SK-N-SH treated with all-trans-retinoic acid at 6 μM for 48 hours (cell line): Measurements from ENCODE around the gene PBX3.

Source experiments
- ATAC-seq: fragments of 200-7000 bp; cut with Tn5 transposase; 3 replicates; pipeline ENCODE4 v1.9.1; 2020; ENCODE audit warnings: mild to moderate bottlenecking, moderate library complexity
- ARNTL ChIP-seq: fragments of 450-650 bp; formaldehyde crosslinking; IDR thresholded peaks from 2 replicates; pipeline ENCODE4 v1.5.0; 2020; ENCODE audit warnings: low read depth, mild to moderate bottlenecking, moderate library complexity, borderline replicate concordance
- BACH2 ChIP-seq: fragments of 250-450 bp; sonication (Bioruptor Pico); IDR thresholded peaks from 2 replicates; pipeline ENCODE4 v1.9.0; 2021; ENCODE audit warnings: mild to moderate bottlenecking, borderline replicate concordance
- CREB5 ChIP-seq: fragments of 250-450 bp; sonication (Bioruptor Pico); IDR thresholded peaks from 2 replicates; pipeline ENCODE4 v1.5.1; 2020; ENCODE audit warnings: low read depth, mild to moderate bottlenecking, moderate library complexity
- ESRRG ChIP-seq: fragments of 250-450 bp; sonication (Bioruptor Pico); IDR thresholded peaks from 2 replicates; pipeline ENCODE4 v1.6.1; 2021; ENCODE audit warnings: mild to moderate bottlenecking
- GLIS3 ChIP-seq: fragments of 250-450 bp; sonication (Bioruptor Pico); IDR thresholded peaks from 2 replicates; pipeline ENCODE4 v1.5.0; 2020; ENCODE audit warnings: mild to moderate bottlenecking, moderate library complexity
- ISL1 ChIP-seq: fragments of 250-450 bp; sonication (Bioruptor Pico); IDR thresholded peaks from 2 replicates; pipeline ENCODE4 v2.1.2; 2022; ENCODE audit warnings: mild to moderate bottlenecking, moderate library complexity
- PPARA ChIP-seq: fragments of 250-450 bp; sonication (Bioruptor Pico); IDR thresholded peaks from 2 replicates; pipeline ENCODE4 v1.5.0; 2020; ENCODE audit warnings: mild to moderate bottlenecking, borderline replicate concordance
- SNAI2 ChIP-seq: fragments of 250-450 bp; sonication (Bioruptor Pico); IDR thresholded peaks from 2 replicates; pipeline ENCODE4 v1.5.0; 2020; ENCODE audit warnings: mild to moderate bottlenecking, moderate library complexity
- TCF4 ChIP-seq: fragments of 250-450 bp; sonication (Bioruptor Pico); IDR thresholded peaks from 2 replicates; pipeline ENCODE4 v1.8.0; 2021; ENCODE audit warnings: mild to moderate bottlenecking, moderate library complexity, borderline replicate concordance
- TSHZ2 ChIP-seq: fragments of 250-450 bp; sonication (Bioruptor Pico); IDR thresholded peaks from 2 replicates; pipeline ENCODE4 v1.5.0; 2020; ENCODE audit warnings: mild to moderate bottlenecking, moderate library complexity
- ZFP3 ChIP-seq: fragments of 250-450 bp; sonication (Bioruptor Pico); IDR thresholded peaks from 2 replicates; pipeline ENCODE4 v1.5.0; 2020; ENCODE audit warnings: mild to moderate bottlenecking, moderate library complexity
- ZFP30 ChIP-seq: fragments of 450-650 bp; formaldehyde crosslinking; IDR thresholded peaks from 2 replicates; pipeline ENCODE4 v1.5.0; 2022; ENCODE audit warnings: mild to moderate bottlenecking, moderate library complexity
- ZNF565 ChIP-seq: fragments of 450-650 bp; formaldehyde crosslinking; conservative IDR thresholded peaks from 2 replicates; pipeline ENCODE4 v1.5.0; 2020; ENCODE audit warnings: low read depth, mild to moderate bottlenecking, moderate library complexity
- ZNF70 ChIP-seq: fragments of 450-650 bp; formaldehyde crosslinking; IDR thresholded peaks from 2 replicates; pipeline ENCODE4 v1.5.0; 2020; ENCODE audit warnings: mild to moderate bottlenecking, moderate library complexity
- TF ChIP-seq, protein P1 (sequence below): fragments of 250-450 bp; sonication (Bioruptor Pico); IDR thresholded peaks from 2 replicates; pipeline ENCODE4 v1.8.0; 2021; ENCODE audit warnings: low read depth, mild to moderate bottlenecking, moderate library complexity, borderline replicate concordance
- TF ChIP-seq, protein P2 (sequence below): fragments of 250-450 bp; sonication (Bioruptor Pico); IDR thresholded peaks from 2 replicates; pipeline ENCODE4 v1.5.1; 2021; ENCODE audit warnings: mild to moderate bottlenecking, moderate library complexity

Gene PBX3

GRCh38 chr9:125842242-125842641, 95.1 kb downstream of the PBX3 start:
- TF ChIP-seq GLIS3 (CRISPR knock-in tag): no peak
- ATAC-seq: peak; percentile 27

DNA sequence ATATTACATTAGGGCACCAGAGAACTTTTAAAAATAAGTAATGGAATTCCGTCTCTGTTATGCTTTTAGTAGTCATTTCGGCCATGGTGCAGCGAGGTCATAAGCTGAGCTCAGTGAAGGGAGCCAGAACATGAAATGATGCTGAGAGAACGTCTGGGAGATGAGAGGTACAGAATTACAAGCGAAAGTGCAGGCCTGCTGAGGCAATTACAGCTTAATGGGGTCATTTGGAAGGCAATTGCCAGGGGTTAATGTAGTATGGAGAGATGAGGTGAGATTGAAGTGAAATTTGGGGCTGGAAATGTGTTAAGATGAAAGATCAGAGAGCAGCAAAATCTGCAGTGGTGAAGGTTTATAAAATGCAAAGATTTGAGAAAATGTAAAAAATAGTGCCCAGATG, 96.5 kb downstream of the PBX3 start:
- peak; percentile 69 for ATAC-seq
- TF ChIP-seq GLIS3 (CRISPR knock-in tag) (peak; percentile 90; the same call in 1 of the 2 replicates), ZNF565 (no peak), CREB5 (no peak), ZFP3 (peak; percentile 50; the same call in 1 of the 2 replicates), SNAI2 (CRISPR knock-in tag) (peak; percentile 83; the same call in 1 of the 2 replicates), PPARA (CRISPR knock-in tag) (no peak), TCF4 (CRISPR knock-in tag) (peak; percentile 87), ISL1 (CRISPR knock-in tag) (peak; percentile 88), TSHZ2 (CRISPR knock-in tag) (peak; percentile 91), ZFP30 (no peak), BACH2 (CRISPR knock-in tag) (no peak), ZNF70 (CRISPR knock-in tag) (no peak), ESRRG (CRISPR knock-in tag) (peak; percentile 78; the same call in 1 of the 2 replicates), ARNTL (CRISPR knock-in tag) (no peak)
- TF ChIP-seq, protein P1, sequence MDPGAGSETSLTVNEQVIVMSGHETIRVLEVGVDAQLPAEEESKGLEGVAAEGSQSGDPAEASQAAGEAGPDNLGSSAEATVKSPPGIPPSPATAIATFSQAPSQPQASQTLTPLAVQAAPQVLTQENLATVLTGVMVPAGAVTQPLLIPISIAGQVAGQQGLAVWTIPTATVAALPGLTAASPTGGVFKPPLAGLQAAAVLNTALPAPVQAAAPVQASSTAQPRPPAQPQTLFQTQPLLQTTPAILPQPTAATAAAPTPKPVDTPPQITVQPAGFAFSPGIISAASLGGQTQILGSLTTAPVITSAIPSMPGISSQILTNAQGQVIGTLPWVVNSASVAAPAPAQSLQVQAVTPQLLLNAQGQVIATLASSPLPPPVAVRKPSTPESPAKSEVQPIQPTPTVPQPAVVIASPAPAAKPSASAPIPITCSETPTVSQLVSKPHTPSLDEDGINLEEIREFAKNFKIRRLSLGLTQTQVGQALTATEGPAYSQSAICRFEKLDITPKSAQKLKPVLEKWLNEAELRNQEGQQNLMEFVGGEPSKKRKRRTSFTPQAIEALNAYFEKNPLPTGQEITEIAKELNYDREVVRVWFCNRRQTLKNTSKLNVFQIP: no peak
- TF ChIP-seq, protein P2, sequence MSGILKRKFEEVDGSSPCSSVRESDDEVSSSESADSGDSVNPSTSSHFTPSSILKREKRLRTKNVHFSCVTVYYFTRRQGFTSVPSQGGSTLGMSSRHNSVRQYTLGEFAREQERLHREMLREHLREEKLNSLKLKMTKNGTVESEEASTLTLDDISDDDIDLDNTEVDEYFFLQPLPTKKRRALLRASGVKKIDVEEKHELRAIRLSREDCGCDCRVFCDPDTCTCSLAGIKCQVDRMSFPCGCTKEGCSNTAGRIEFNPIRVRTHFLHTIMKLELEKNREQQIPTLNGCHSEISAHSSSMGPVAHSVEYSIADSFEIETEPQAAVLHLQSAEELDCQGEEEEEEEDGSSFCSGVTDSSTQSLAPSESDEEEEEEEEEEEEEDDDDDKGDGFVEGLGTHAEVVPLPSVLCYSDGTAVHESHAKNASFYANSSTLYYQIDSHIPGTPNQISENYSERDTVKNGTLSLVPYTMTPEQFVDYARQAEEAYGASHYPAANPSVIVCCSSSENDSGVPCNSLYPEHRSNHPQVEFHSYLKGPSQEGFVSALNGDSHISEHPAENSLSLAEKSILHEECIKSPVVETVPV (CRISPR knock-in tag): peak; percentile 60; the same call in 1 of the 2 replicates

GRCh38 chr9:125844611-125845010, 97.4 kb downstream of the PBX3 start:
- 0 out of 2 replicates have a peak, but pooled peaks have one; percentile 13 for TF ChIP-seq TSHZ2 (CRISPR knock-in tag)
- TF ChIP-seq, protein P2 (CRISPR knock-in tag): no peak
- TF ChIP-seq, all 23 proteins: peak for 1
- ATAC-seq: no peak
